Endothelial cell of umbilical vein (primary cell): Measurements from ENCODE around the gene AUTS2. TPM values are rescaled to one million over a fixed set of nuclear protein-coding genes. Genes with fewer than 3 reads are reported as not detected.

Source experiments
- BruUV-seq: library from RNA; stranded (reverse); fragments of 400-500 nt; replicated peaks from 2 replicates; lab custom pipeline; 2021; lab: Mats Ljungman, UMichigan
- CTCF ChIA-PET: fragments of 300-600, 350-600 bp; sonication (Branson Sonifier 250); formaldehyde crosslinking; loops from one replicate; lab custom pipeline; 2021; ENCODE audit warnings: antibody characterized with exemption, inconsistent platforms; lab: Charles Lee
- POLR2A ChIA-PET: fragments of 300-600, 350-600 bp; sonication (Branson Sonifier 250); formaldehyde crosslinking; loops from one replicate; lab custom pipeline; 2021; ENCODE audit warnings: antibody characterized with exemption, inconsistent platforms; lab: Charles Lee
- DNase-seq: peaks from one replicate; pipeline ENCODE4 v3.0.0-alpha.2; 2011; ENCODE audit warnings: low read depth, low spot score
- FAIRE-seq: peaks from 2 replicates; lab custom pipeline; 2011; peaks lifted over from hg19 to GRCh38; lab: Jason Lieb, UNC
- H2AFZ ChIP-seq: 2 replicates; pipeline ENCODE4 v1.6.0; 2012; ENCODE audit warnings: low read depth, low read length, control low read depth, inconsistent platforms
- H3K27ac ChIP-seq: 2 replicates; pipeline ENCODE4 v1.5.1; 2011; ENCODE audit warnings: low read depth, mild to moderate bottlenecking, control low read depth, low read length, moderate library complexity; ENCODE audit not compliant: insufficient read depth
- H3K27me3 ChIP-seq, 2 experiments: 2 replicates each; pipeline versions ENCODE4 v1.6.0 to v1.6.1; 2011; ENCODE audit warnings: low read length in 2 of 2, mixed read lengths in 1 of 2; ENCODE audit not compliant: control insufficient read depth in 2 of 2, insufficient read depth in 2 of 2
- H3K36me3 ChIP-seq, 2 experiments: 2 replicates in 1 of 2; 3 replicates in 1 of 2; pipeline ENCODE4 v1.5.1; 2011; ENCODE audit warnings: low read length in 2 of 2, mild to moderate bottlenecking in 1 of 2, moderate library complexity in 1 of 2; ENCODE audit not compliant: control insufficient read depth in 2 of 2, insufficient read depth in 2 of 2; ENCODE audit errors: extremely low read depth in 1 of 2
- H3K4me1 ChIP-seq: 3 replicates; pipeline ENCODE4 v1.5.1; 2011; ENCODE audit warnings: mild to moderate bottlenecking, low read length; ENCODE audit not compliant: control insufficient read depth, insufficient read depth; ENCODE audit errors: extremely low read depth
- H3K4me2 ChIP-seq: 2 replicates; pipeline ENCODE4 v1.6.1; 2011; ENCODE audit warnings: low read length, control low read depth, mixed read lengths; ENCODE audit not compliant: insufficient read depth
- H3K4me3 ChIP-seq, 3 experiments: fragments of 200-600 bp in 1 of 3; sonication (generic), shearing (Covaris generic) in 1 of 3; replicated peaks in 1 of 3; 2 replicates each; pipeline ENCODE4 v1.5.1; 2011 to 2016; ENCODE audit warnings: control low read depth in 3 of 3, low read length in 3 of 3, mild to moderate bottlenecking in 2 of 3, inconsistent platforms in 1 of 3, low read depth in 1 of 3, moderate library complexity in 1 of 3; ENCODE audit not compliant: insufficient read depth in 1 of 3
- H3K79me2 ChIP-seq: 2 replicates; pipeline ENCODE4 v1.6.0; 2012; ENCODE audit warnings: low read length, inconsistent platforms; ENCODE audit not compliant: control insufficient read depth, insufficient read depth
- H3K9ac ChIP-seq: replicated peaks from 2 replicates; pipeline ENCODE3; 2011; ENCODE audit warnings: low read length, control low read depth; ENCODE audit not compliant: insufficient read depth; ENCODE audit errors: extremely low read depth
- H3K9me1 ChIP-seq: replicated peaks from 3 replicates; pipeline ENCODE4 v1.6.0; 2011; ENCODE audit warnings: mild to moderate bottlenecking, low read length; ENCODE audit not compliant: control insufficient read depth, insufficient read depth; ENCODE audit errors: extremely low read depth
- H3K9me3 ChIP-seq: replicated peaks from 2 replicates; pipeline ENCODE4 v1.5.1; 2012; ENCODE audit warnings: low read length, inconsistent platforms; ENCODE audit not compliant: control insufficient read depth, insufficient read depth
- H4K20me1 ChIP-seq: replicated peaks from 2 replicates; pipeline ENCODE3; 2011; ENCODE audit warnings: mild to moderate bottlenecking, low read length; ENCODE audit not compliant: control insufficient read depth, insufficient read depth; ENCODE audit errors: extremely low read depth
- EZH2 ChIP-seq: IDR thresholded peaks from 2 replicates; pipeline ENCODE4 v1.6.1; 2012; ENCODE audit warnings: borderline replicate concordance, low read depth, mild to moderate bottlenecking, moderate library complexity, low read length, inconsistent platforms; ENCODE audit not compliant: severe bottlenecking
- FOS ChIP-seq: IDR thresholded peaks from 2 replicates; pipeline ENCODE4 v1.6.1; 2011; ENCODE audit warnings: mild to moderate bottlenecking, low read length, moderate library complexity, borderline replicate concordance; ENCODE audit not compliant: insufficient read depth
- GATA2 ChIP-seq: IDR thresholded peaks from 2 replicates; pipeline ENCODE4 v1.7.0; 2011; ENCODE audit warnings: low read depth, mild to moderate bottlenecking, moderate library complexity, mixed read lengths, low read length; ENCODE audit not compliant: insufficient read length, insufficient read depth
- JUN ChIP-seq: IDR thresholded peaks from 2 replicates; pipeline ENCODE4 v1.6.1; 2011; ENCODE audit warnings: borderline replicate concordance, low read depth; ENCODE audit not compliant: insufficient read length, insufficient read depth
- MYC ChIP-seq: IDR thresholded peaks from one replicate; pipeline ENCODE4 v1.6.1; 2011; ENCODE audit warnings: mild to moderate bottlenecking, low read depth, low read length
- POLR2A ChIP-seq: IDR thresholded peaks from 2 replicates; pipeline ENCODE4 v1.6.1; 2012; ENCODE audit warnings: low read depth, mild to moderate bottlenecking, control low read depth, low read length
- POLR2AphosphoS5 ChIP-seq: IDR thresholded peaks from 2 replicates; pipeline ENCODE4 v1.6.1; 2012; ENCODE audit warnings: low read depth, mild to moderate bottlenecking, control low read depth, low read length, moderate library complexity; ENCODE audit not compliant: insufficient read depth
- dilution Hi-C: fragments of 300-500 bp; cut with MboI; formaldehyde crosslinking; loops from one replicate; pipeline ENCODE4 v1.15.0; 2019; ENCODE audit warnings: low sequenced_read_pairs; ENCODE audit not compliant: extremely low pct_ligation_motif_present
- intact Hi-C: fragments of 100-400 bp; cut with micrococcal nuclease; formaldehyde crosslinking; loops from one replicate; pipeline ENCODE4 v1.10.0; 2022
- polyA plus RNA-seq, 4 experiments: library from polyadenylated mRNA; depleted of rRNA in 3 of 4; stranded (reverse) in 3 of 4; unstranded in 1 of 4; fragments of >200 nt; gene quantifications; 2 replicates each; pipeline versions ENCODE4 v1.2.1 to v1.2.3, GENCODE V29; 2011 to 2012; ENCODE audit warnings: missing spikeins in 1 of 4
- total RNA-seq: library from RNA; stranded (reverse); gene quantifications from 2 replicates; pipeline ENCODE4 v1.2.3, GENCODE V29; 2021
- TF ChIP-seq, protein P1 (sequence below), 2 donors: IDR thresholded peaks; 1 replicate in 1 of 2; 2 replicates in 1 of 2; pipeline ENCODE4 v1.5.1; 2011; ENCODE audit warnings: low read length in 2 of 2, mild to moderate bottlenecking in 2 of 2, moderate library complexity in 2 of 2, control low read depth in 1 of 2, inconsistent platforms in 1 of 2, low read depth in 1 of 2; ENCODE audit not compliant: insufficient read depth in 1 of 2; ENCODE audit errors: extremely low read depth in 1 of 2
- TF ChIP-seq, protein P2 (sequence below): IDR thresholded peaks from 2 replicates; pipeline ENCODE4 v1.6.1; 2011; ENCODE audit not compliant: insufficient read depth, insufficient read length

AUTS2 gene
- total and polyA plus RNA-seq, 2 donors (not counting 3 experiments of a cell fraction or from before 2014, with no cell fraction given): 0.59 to 8.0 TPM

DNA sequence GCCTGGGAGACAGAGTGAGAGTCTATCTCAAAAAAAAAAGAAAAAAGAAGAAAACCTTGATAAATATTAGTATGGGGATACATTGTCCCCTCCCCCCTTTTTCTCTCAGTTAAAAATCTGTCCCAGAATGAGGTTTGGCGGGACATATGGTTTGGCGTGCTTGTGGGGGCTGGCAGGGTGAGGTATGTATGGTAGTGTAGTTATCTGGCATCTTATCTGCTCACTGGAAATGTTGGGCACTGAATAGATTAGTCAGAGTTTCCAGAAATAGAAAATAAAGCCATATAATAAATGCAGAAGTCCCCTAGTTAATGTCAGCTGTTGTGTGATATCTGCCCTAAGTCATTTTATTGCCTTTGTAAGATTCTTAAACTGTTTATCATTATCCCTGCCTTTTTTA, 1136.1 kb downstream of the AUTS2 start:
- no peaks in the 10 kb centered on the region for H3K79me2 ChIP-seq
- H3K27me3 ChIP-seq: no peaks in the 10 kb centered on the region
- no TSS peak for BruUV-seq
- intact Hi-C loops: no loop called here
- no peak overlapping the region for H3K9ac ChIP-seq
- no peak overlapping the region for H3K4me3 ChIP-seq
- no peaks in the 10 kb centered on the region for H4K20me1 ChIP-seq
- no peak for FAIRE-seq
- no peak overlapping the region for H3K4me2 ChIP-seq
- H3K27ac ChIP-seq: no peak overlapping the region
- H2AFZ ChIP-seq: no peak overlapping the region
- H3K36me3 ChIP-seq: no peaks in the 10 kb centered on the region
- H3K9me1 ChIP-seq: no peaks in the 10 kb centered on the region
- dilution Hi-C loops: no loop called here
- TF ChIP-seq, protein P1, sequence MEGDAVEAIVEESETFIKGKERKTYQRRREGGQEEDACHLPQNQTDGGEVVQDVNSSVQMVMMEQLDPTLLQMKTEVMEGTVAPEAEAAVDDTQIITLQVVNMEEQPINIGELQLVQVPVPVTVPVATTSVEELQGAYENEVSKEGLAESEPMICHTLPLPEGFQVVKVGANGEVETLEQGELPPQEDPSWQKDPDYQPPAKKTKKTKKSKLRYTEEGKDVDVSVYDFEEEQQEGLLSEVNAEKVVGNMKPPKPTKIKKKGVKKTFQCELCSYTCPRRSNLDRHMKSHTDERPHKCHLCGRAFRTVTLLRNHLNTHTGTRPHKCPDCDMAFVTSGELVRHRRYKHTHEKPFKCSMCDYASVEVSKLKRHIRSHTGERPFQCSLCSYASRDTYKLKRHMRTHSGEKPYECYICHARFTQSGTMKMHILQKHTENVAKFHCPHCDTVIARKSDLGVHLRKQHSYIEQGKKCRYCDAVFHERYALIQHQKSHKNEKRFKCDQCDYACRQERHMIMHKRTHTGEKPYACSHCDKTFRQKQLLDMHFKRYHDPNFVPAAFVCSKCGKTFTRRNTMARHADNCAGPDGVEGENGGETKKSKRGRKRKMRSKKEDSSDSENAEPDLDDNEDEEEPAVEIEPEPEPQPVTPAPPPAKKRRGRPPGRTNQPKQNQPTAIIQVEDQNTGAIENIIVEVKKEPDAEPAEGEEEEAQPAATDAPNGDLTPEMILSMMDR (IDR thresholded peaks at IDR 0.05; ENCODE audit: extremely low read depth in 1 of 2, insufficient read depth in 1 of 2, low read depth in 1 of 2, low read length in 2 of 2): no peak
- TF ChIP-seq, protein P2, sequence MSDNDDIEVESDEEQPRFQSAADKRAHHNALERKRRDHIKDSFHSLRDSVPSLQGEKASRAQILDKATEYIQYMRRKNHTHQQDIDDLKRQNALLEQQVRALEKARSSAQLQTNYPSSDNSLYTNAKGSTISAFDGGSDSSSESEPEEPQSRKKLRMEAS: no peak
- peak; percentile 15 for TF ChIP-seq GATA2
- H3K9me3 ChIP-seq: no peaks in the 10 kb centered on the region
- ChIA-PET CTCF (no interaction called here), POLR2A (no interaction called here)
- DNase-seq: no peak
- H3K4me1 ChIP-seq: no peaks in the 10 kb centered on the region

DNA sequence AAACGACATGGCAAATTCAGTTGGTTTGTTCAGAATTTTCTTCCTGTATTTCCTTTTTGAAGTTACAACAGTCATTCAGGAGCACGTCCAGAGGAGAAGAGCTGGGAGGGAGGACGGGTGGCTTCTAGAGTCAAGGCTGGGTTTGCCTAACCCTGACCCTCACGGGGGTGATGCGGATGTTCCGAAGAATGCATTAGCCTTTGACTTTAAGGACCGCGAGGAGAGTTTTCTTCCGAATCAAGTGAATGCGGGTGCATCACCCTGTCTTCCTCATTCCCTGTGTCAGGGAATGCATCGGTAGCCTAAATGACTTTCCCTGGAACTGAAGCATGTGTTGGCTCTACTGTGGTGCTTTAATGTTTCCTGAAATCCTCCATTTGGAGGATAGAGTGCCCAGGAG, 1137.0 kb downstream of the AUTS2 start:
- dilution Hi-C loops (no loop called here), intact Hi-C loops (no loop called here)
- DNase-seq: no peak
- H3K27me3 ChIP-seq: no peaks in the 10 kb centered on the region
- H4K20me1 ChIP-seq: no peaks in the 10 kb centered on the region
- BruUV-seq: no TSS peak
- CTCF ChIA-PET: no interaction called here
- TF ChIP-seq, protein P2: no peak
- TF ChIP-seq MYC: no peak
- TF ChIP-seq JUN: no peak
- no peak for TF ChIP-seq EZH2
- no peak for TF ChIP-seq FOS
- no peak for TF ChIP-seq POLR2A
- TF ChIP-seq POLR2AphosphoS5: no peak
- TF ChIP-seq, protein P1 (IDR thresholded peaks at IDR 0.05; ENCODE audit: extremely low read depth in 1 of 2, insufficient read depth in 1 of 2, low read depth in 1 of 2, low read length in 2 of 2): no peak
- TF ChIP-seq GATA2: no peak
- POLR2A ChIA-PET: no interaction called here
- H3K4me2 ChIP-seq: no peak overlapping the region
- no peaks in the 10 kb centered on the region for H3K36me3 ChIP-seq
- no peak overlapping the region for H2AFZ ChIP-seq
- no peak overlapping the region for H3K9ac ChIP-seq
- H3K9me1 ChIP-seq: no peaks in the 10 kb centered on the region
- H3K4me3 ChIP-seq: no peak overlapping the region
- H3K9me3 ChIP-seq: no peaks in the 10 kb centered on the region
- H3K4me1 ChIP-seq: no peaks in the 10 kb centered on the region
- no peak overlapping the region for H3K27ac ChIP-seq
- no peak for FAIRE-seq
- no peaks in the 10 kb centered on the region for H3K79me2 ChIP-seq
